Measurements from ENCODE around the gene CNTF.

DNA sequence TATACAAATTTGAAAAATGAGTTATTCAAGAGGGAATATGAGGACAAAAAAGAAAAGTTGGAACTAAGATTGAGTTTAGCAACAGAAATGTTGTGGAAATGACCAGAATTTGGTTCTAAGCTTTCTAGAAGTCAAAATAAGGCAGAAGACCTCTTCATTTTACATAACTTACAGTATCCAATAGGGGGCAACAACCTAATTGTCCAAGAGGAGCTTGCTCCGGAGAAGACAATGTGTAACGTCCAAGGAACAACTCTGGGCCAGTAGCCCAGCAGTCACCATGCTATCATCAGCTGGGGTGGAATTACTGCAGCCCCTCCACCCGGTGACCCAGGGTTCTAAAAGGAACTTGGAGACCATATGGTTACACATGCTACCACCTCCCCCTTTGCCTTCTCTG lies 14.1 kb downstream of the CNTF start:
- TF ChIP-seq, protein P1, sequence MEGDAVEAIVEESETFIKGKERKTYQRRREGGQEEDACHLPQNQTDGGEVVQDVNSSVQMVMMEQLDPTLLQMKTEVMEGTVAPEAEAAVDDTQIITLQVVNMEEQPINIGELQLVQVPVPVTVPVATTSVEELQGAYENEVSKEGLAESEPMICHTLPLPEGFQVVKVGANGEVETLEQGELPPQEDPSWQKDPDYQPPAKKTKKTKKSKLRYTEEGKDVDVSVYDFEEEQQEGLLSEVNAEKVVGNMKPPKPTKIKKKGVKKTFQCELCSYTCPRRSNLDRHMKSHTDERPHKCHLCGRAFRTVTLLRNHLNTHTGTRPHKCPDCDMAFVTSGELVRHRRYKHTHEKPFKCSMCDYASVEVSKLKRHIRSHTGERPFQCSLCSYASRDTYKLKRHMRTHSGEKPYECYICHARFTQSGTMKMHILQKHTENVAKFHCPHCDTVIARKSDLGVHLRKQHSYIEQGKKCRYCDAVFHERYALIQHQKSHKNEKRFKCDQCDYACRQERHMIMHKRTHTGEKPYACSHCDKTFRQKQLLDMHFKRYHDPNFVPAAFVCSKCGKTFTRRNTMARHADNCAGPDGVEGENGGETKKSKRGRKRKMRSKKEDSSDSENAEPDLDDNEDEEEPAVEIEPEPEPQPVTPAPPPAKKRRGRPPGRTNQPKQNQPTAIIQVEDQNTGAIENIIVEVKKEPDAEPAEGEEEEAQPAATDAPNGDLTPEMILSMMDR (IDR thresholded peaks at IDR 0.05), result no peak
- no peak for TF ChIP-seq POLR2A (IDR thresholded peaks at IDR 0.05; ENCODE audit: low read depth)
- no peak for TF ChIP-seq EP300 (IDR thresholded peaks at IDR 0.05)
